Measurements from ENCODE around the gene MAML3. TPM values are rescaled to one million over a fixed set of nuclear protein-coding genes. Genes with fewer than 3 reads are reported as not detected.

Gene MAML3
- total RNA-seq, 1 donor: 6.5 TPM

- DNase-seq (ENCODE audit: low read depth): no peak
- no peak for TF ChIP-seq CTCF (IDR thresholded peaks at IDR 0.05; ENCODE audit: insufficient read depth, low read depth, low read length)
- no peak overlapping the region for H3K4me3 ChIP-seq (ENCODE audit: low read depth, low read length)
Observed at GRCh38 chr4:139985401-139985800, 168.6 kb downstream of the MAML3 start.

- DNase-seq (ENCODE audit: low read depth): no peak
- TF ChIP-seq CTCF (IDR thresholded peaks at IDR 0.05; ENCODE audit: insufficient read depth, low read depth, low read length): no peak
Observed at GRCh38 chr4:139984471-139984870, 169.5 kb downstream of the MAML3 start.

GRCh38 chr4:139978692-139979091 lies 175.3 kb downstream of the MAML3 start:
- DNase-seq (ENCODE audit: low read depth): no peak
- TF ChIP-seq CTCF (IDR thresholded peaks at IDR 0.05; ENCODE audit: insufficient read depth, low read depth, low read length): no peak
- H3K4me3 ChIP-seq (ENCODE audit: low read depth, low read length): no peak overlapping the region

More at GRCh38 chr4:139984471-139984870, 169.5 kb downstream of the MAML3 start:
- H3K4me3 ChIP-seq (ENCODE audit: low read depth, low read length): no peak overlapping the region

GRCh38 chr4:139977838-139978609 lies 176.0 kb downstream of the MAML3 start:
- TF ChIP-seq CTCF (IDR thresholded peaks at IDR 0.05; ENCODE audit: insufficient read depth, low read depth, low read length): no peak
- DNase-seq (ENCODE audit: low read depth): no peak
- no peak overlapping the region for H3K4me3 ChIP-seq (ENCODE audit: low read depth, low read length)

GRCh38 chr4:139975830-139976272 lies 178.1 kb downstream of the MAML3 start:
- TF ChIP-seq CTCF (IDR thresholded peaks at IDR 0.05; ENCODE audit: insufficient read depth, low read depth, low read length): no peak
- peak; percentile 63 for DNase-seq (ENCODE audit: low read depth)
- no peak overlapping the region for H3K4me3 ChIP-seq (ENCODE audit: low read depth, low read length)

- DNase-seq (ENCODE audit: low read depth): no peak
- no peak overlapping the region for H3K4me3 ChIP-seq (ENCODE audit: low read depth, low read length)
- no peak for TF ChIP-seq CTCF (IDR thresholded peaks at IDR 0.05; ENCODE audit: insufficient read depth, low read depth, low read length)
Observed at GRCh38 chr4:139973616-139974015, 180.4 kb downstream of the MAML3 start.

Measured in fibroblast of villous mesenchyme (primary cell).